ENCODE results near the gene NR1H3. TPM values are rescaled to one million over a fixed set of nuclear protein-coding genes. Genes with fewer than 3 reads are reported as not detected.

The NR1H3 gene
- total and polyA plus RNA-seq, 2 donors from 2014 or later = 27.9 to 73.8 TPM

GRCh38 chr11:47288066-47288465, 30.3 kb downstream of the NR1H3 start:
- DNase-seq (no peak), FAIRE-seq (no peak)
- TF ChIP-seq CTCF (IDR thresholded peaks at IDR 0.05; ENCODE audit: borderline replicate concordance, extremely low read depth, insufficient read depth) = no peak
- intact Hi-C loops (cut with DNase I) = no loop called here
- H3K27ac ChIP-seq (ENCODE audit: low read depth in 2 of 2, low read length in 2 of 2) = no peak overlapping the region
- H3K9me3 ChIP-seq (ENCODE audit: control insufficient read depth in 2 of 3, insufficient read depth in 1 of 3, low read length in 3 of 3) = no peaks in the 10 kb centered on the region
- no peaks in the 10 kb centered on the region for H3K27me3 ChIP-seq (ENCODE audit: control insufficient read depth, insufficient read depth, low read length)
- H3K4me1 ChIP-seq (ENCODE audit: control insufficient read depth in 2 of 3, insufficient read depth in 2 of 3, low read depth in 1 of 3, low read length in 3 of 3) = no peaks in the 10 kb centered on the region
- H3K9ac ChIP-seq (ENCODE audit: low read length in 3 of 3) = no peak overlapping the region
- peaks cover 7 to 80% (median 77%) of the 10 kb centered on the region in 3 donors for H3K36me3 ChIP-seq (ENCODE audit: control insufficient read depth in 2 of 3, insufficient read depth in 3 of 3, low read length in 3 of 3)
- no peak overlapping the region for H3K4me3 ChIP-seq (ENCODE audit: low read length in 3 of 3)

- no peak for TF ChIP-seq CTCF (IDR thresholded peaks at IDR 0.05; ENCODE audit: borderline replicate concordance, extremely low read depth, insufficient read depth)
- Histone ChIP-seq H3K27ac (ENCODE audit: low read depth in 2 of 2, low read length in 2 of 2) (no peak overlapping the region), H3K9me3 (ENCODE audit: control insufficient read depth in 2 of 3, insufficient read depth in 1 of 3, low read length in 3 of 3) (no peaks in the 10 kb centered on the region), H3K9ac (ENCODE audit: low read length in 3 of 3) (no peak overlapping the region), H3K4me1 (ENCODE audit: control insufficient read depth in 2 of 3, insufficient read depth in 2 of 3, low read depth in 1 of 3, low read length in 3 of 3) (no peaks in the 10 kb centered on the region), H3K36me3 (ENCODE audit: control insufficient read depth in 2 of 3, insufficient read depth in 3 of 3, low read length in 3 of 3) (peaks cover 2 to 74% (median 69%) of the 10 kb centered on the region in 3 donors), H3K27me3 (ENCODE audit: control insufficient read depth, insufficient read depth, low read length) (no peaks in the 10 kb centered on the region), H3K4me3 (ENCODE audit: low read length in 3 of 3) (no peak overlapping the region)
- FAIRE-seq (no peak), DNase-seq (no peak)
- intact Hi-C loops (cut with DNase I) = no loop called here
Measured at GRCh38 chr11:47289856-47290255, 32.1 kb downstream of the NR1H3 start.

GRCh38 chr11:47295385-47295784, 37.6 kb downstream of the NR1H3 start:
- intact Hi-C loops (cut with DNase I) = no loop called here
- DNase-seq = no peak
- H3K27ac ChIP-seq (ENCODE audit: low read depth in 2 of 2, low read length in 2 of 2) = no peak overlapping the region
- H3K4me3 ChIP-seq (ENCODE audit: low read length in 3 of 3) = no peak overlapping the region
- peaks cover 10 to 64% (median 40%) of the 10 kb centered on the region in 3 donors for H3K36me3 ChIP-seq (ENCODE audit: control insufficient read depth in 2 of 3, insufficient read depth in 3 of 3, low read length in 3 of 3)
- H3K9ac ChIP-seq (ENCODE audit: low read length in 3 of 3) = no peak overlapping the region
- no peak for TF ChIP-seq CTCF (IDR thresholded peaks at IDR 0.05; ENCODE audit: borderline replicate concordance, extremely low read depth, insufficient read depth)
- FAIRE-seq = no peak
- H3K4me1 ChIP-seq (ENCODE audit: control insufficient read depth in 2 of 3, insufficient read depth in 2 of 3, low read depth in 1 of 3, low read length in 3 of 3) = no peaks in the 10 kb centered on the region
- H3K9me3 ChIP-seq (ENCODE audit: control insufficient read depth in 2 of 3, insufficient read depth in 1 of 3, low read length in 3 of 3) = peaks cover 0 to 2% (median 0%) of the 10 kb centered on the region in 3 donors
- H3K27me3 ChIP-seq (ENCODE audit: control insufficient read depth, insufficient read depth, low read length) = no peaks in the 10 kb centered on the region

- Histone ChIP-seq H3K36me3 (ENCODE audit: control insufficient read depth in 2 of 3, insufficient read depth in 3 of 3, low read length in 3 of 3) (peaks cover 10 to 57% (median 34%) of the 10 kb centered on the region in 3 donors), H3K27me3 (ENCODE audit: control insufficient read depth, insufficient read depth, low read length) (no peaks in the 10 kb centered on the region), H3K9ac (ENCODE audit: low read length in 3 of 3) (no peak overlapping the region), H3K4me1 (ENCODE audit: control insufficient read depth in 2 of 3, insufficient read depth in 2 of 3, low read depth in 1 of 3, low read length in 3 of 3) (no peaks in the 10 kb centered on the region), H3K4me3 (ENCODE audit: low read length in 3 of 3) (no peak overlapping the region), H3K9me3 (ENCODE audit: control insufficient read depth in 2 of 3, insufficient read depth in 1 of 3, low read length in 3 of 3) (peaks cover 0 to 2% (median 0%) of the 10 kb centered on the region in 3 donors), H3K27ac (ENCODE audit: low read depth in 2 of 2, low read length in 2 of 2) (no peak overlapping the region)
- FAIRE-seq (no peak), DNase-seq (no peak)
- intact Hi-C loops (cut with DNase I) = no loop called here
- no peak for TF ChIP-seq CTCF (IDR thresholded peaks at IDR 0.05; ENCODE audit: borderline replicate concordance, extremely low read depth, insufficient read depth)
Measured at GRCh38 chr11:47296045-47296444, 38.2 kb downstream of the NR1H3 start.
